Left colon (tissue), 2 donors: ENCODE results near the gene GALK2. TPM values are rescaled to one million over a fixed set of nuclear protein-coding genes. Genes with fewer than 3 reads are reported as not detected.
"Not testable (repeated sequence)": the region's sequence is repeated elsewhere in the genome, so short reads cannot be mapped to it uniquely, and the experiment has no call there.

ENCODE experiments used
- ATAC-seq: fragments of 200-7000 bp; cut with Tn5 transposase; one replicate; pipeline ENCODE4 v1.9.1; 2020; ENCODE audit warnings: mild to moderate bottlenecking, moderate library complexity
- DNase-seq, 2 donors: peaks; one replicate each; pipeline ENCODE4 v3.0.0-alpha.2; 2020
- intact Hi-C, 2 donors: fragments of 100-400 bp; cut with DNase I in 1 of 2; cut with micrococcal nuclease in 1 of 2; formaldehyde crosslinking; loops; one replicate each; pipeline versions ENCODE4 v1.11.2 to v1.14.0; 2022; cut with DNase I, micrococcal nuclease
- total RNA-seq, 2 donors: library from RNA; stranded (reverse); fragmentation: NEBNext Ultra II Directional; extraction: Animal tissue kit (Norgen Biotek cat#: 25700); gene quantifications; one replicate each; pipeline ENCODE4 v1.2.1, GENCODE V29; 2021
- donor health status: DM: no; HTN: no; CAD: no.
- donor health status: DM: yes; HTN: yes; CAD: no.

The GALK2 gene
- total RNA-seq, 2 donors from 2014 or later, result 34.9 to 38.5 TPM

- ATAC-seq (no peak), DNase-seq (no peak)
- intact Hi-C loops, result no loop called here
Observed at GRCh38 chr15:49306551-49306950, 136.5 kb downstream of the GALK2 start.

DNA sequence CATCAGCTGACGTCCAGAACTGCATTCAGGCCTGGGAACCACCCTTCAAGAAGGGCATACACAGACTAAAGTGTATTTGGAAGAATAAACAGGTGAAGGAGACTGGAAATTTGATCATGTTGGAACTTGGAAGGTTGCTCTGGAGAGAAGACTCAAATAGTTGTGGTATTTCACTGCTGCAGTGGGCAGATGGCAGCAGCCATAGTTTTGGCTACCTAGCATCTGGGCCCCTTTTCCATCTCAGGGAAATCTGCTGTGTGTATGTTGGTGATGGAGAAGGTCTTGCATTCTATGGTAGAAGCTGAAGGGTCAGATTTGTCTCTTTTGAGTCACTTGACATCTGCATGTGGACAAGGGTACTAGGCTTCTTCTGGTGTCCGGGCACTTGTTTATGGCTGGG, 138.6 kb downstream of the GALK2 start:
- intact Hi-C loops, result no loop called here
- ATAC-seq, result no peak
- DNase-seq, result no peak

GRCh38 chr15:49309889-49310288, 139.8 kb downstream of the GALK2 start:
- no peak for ATAC-seq
- DNase-seq, result no peak
- intact Hi-C loops, result no loop called here

GRCh38 chr15:49313650-49314049, 143.6 kb downstream of the GALK2 start:
- no peak for DNase-seq
- ATAC-seq, result no peak
- intact Hi-C loops, result no loop called here

GRCh38 chr15:49314716-49315115, 144.7 kb downstream of the GALK2 start:
- no peak for DNase-seq
- intact Hi-C loops, result no loop called here

DNA sequence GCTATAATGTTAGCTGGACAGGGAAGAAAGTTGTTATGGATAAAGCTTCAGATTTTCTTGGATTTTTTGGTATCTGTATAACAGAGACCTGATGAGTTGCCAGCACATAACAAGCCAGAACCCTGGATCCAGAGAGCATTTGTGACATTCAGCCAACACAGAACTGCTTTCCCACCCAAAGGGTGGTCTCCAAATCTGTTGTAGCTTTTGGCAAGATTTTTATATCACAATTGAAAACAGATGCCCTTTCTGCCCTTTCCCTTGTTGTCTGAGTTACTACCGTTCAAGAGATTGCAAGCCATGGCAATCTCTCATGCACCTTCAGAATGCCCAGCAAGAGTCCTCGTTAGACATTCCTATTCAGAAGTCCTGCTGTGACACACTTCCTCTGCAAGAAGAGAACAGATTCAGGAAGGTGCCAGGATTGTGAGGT, 145.4 kb downstream of the GALK2 start:
- DNase-seq (no peak), ATAC-seq (no peak)
- intact Hi-C loops, result no loop called here

More at GRCh38 chr15:49314716-49315115, 144.7 kb downstream of the GALK2 start:
- ATAC-seq, result no peak

- intact Hi-C loops, result no loop called here
- DNase-seq, result no peak
- ATAC-seq, result no peak
Observed at GRCh38 chr15:49320351-49320750, 150.3 kb downstream of the GALK2 start.

- ATAC-seq (no peak), DNase-seq (no peak)
- intact Hi-C loops, result no loop called here
Observed at GRCh38 chr15:49323207-49323606, 153.2 kb downstream of the GALK2 start.

DNA sequence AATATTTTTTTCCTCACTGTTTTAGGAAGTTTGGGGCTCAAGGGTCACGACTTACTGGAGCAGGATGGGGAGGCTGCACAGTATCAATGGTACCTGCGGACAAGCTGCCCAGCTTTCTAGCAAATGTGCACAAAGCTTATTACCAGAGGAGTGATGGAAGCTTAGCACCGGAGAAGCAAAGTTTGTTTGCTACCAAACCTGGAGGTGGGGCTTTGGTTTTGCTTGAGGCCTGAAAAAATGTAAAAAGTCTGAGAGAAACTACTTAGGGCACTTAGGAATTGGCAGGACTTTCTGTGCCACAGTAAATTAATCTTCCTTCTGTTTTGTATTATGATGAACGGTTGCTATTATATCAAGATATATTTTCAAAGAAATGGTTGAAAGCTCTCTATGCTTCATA, 157.9 kb downstream of the GALK2 start:
- intact Hi-C loops, result no loop called here

GRCh38 chr15:49328941-49329340, 158.9 kb downstream of the GALK2 start:
- no peak for ATAC-seq
- DNase-seq, result no peak
- intact Hi-C loops, result no loop called here

More for the DNA sequence above, 157.9 kb downstream of the GALK2 start:
- DNase-seq, result no peak
- no peak for ATAC-seq

GRCh38 chr15:49330166-49330565, 160.1 kb downstream of the GALK2 start:
- ATAC-seq (no peak), DNase-seq (no peak)
- intact Hi-C loops, result no loop called here

- intact Hi-C loops, result no loop called here
- DNase-seq, result no peak
- no peak for ATAC-seq
Observed at GRCh38 chr15:49331442-49331841, 161.4 kb downstream of the GALK2 start.

DNA sequence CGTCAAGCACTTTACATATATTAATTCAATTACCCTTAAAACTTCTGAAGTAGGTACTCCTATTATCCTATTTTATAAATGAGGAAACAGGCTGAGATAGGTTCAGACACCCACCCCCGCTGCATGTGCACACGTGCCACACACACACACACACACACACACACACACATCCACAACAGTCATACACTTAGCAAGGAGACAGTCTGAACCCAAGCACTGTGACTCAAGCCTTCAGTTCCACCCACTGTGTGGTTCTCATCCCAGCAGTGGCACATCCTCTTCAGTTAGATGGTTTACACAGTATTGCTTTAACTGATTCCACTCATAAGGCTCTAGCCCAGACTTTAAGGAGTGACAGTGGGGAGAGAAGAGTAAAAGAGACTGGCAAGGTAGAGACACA, 161.9 kb downstream of the GALK2 start:
- intact Hi-C loops, result no loop called here
- ATAC-seq (no peak), DNase-seq (no peak)

- DNase-seq (no peak), ATAC-seq (no peak)
- intact Hi-C loops, result no loop called here
Observed at GRCh38 chr15:49339656-49340055, 169.6 kb downstream of the GALK2 start.

GRCh38 chr15:49343546-49343945, 173.5 kb downstream of the GALK2 start:
- no peak for ATAC-seq

GRCh38 chr15:49354439-49354838, 184.4 kb downstream of the GALK2 start:
- DNase-seq, ATAC-seq, intact Hi-C loops: not testable (repeated sequence)

More at GRCh38 chr15:49343546-49343945, 173.5 kb downstream of the GALK2 start:
- DNase-seq, result no peak
- intact Hi-C loops, result no loop called here

- intact Hi-C loops, result no loop called here
- DNase-seq, result no peak
- ATAC-seq, result no peak
Observed at GRCh38 chr15:49361370-49361769, 191.3 kb downstream of the GALK2 start.

DNA sequence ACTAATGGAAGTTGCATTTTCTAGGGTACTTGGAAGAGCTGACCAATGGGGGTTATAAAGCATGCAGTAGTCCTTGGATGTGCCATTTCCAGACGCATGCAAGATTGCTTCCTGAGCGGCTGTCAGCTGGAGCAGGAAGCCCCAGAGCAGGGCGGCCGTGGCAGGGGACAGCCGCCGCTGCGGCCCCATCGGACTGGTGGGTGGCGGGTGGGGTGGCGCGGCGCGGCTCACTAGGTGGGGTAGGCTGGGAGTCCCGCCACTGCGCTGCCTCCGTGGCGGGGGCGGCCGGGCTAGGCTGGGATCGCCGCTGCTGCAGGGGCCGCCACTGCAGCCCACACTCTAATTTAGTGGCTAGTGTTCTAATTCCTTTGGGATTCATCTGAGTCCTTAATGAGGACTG, 196.4 kb downstream of the GALK2 start:
- ATAC-seq (no peak), DNase-seq (no peak)
- intact Hi-C loops, result no loop called here

GRCh38 chr15:49370782-49371181, 200.7 kb downstream of the GALK2 start:
- no peak for ATAC-seq
- no peak for DNase-seq
- intact Hi-C loops, result no loop called here

GRCh38 chr15:49372366-49372765, 202.3 kb downstream of the GALK2 start:
- no peak for ATAC-seq
- DNase-seq, result no peak
- intact Hi-C loops, result no loop called here

GRCh38 chr15:49379996-49380395, 209.9 kb downstream of the GALK2 start:
- DNase-seq (no peak), ATAC-seq (no peak)
- intact Hi-C loops, result no loop called here

DNA sequence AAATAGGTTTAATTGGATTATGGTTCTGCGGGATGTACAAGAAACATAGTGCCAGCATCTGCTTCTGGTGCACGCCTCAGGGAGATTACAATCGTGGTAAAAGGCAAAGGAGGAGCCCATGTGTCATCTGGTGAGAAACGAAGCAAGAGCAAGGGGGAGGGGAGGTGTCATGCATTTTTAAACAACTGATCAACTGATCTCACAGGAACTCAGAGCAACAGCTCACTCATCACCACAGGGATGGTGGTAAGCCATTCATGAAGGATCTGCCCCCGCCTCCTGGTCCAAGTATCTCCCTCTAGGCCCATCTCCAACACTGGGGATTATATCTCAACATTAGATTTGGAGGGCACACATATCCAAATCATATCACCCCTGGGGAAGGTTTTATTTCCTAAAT, 210.9 kb downstream of the GALK2 start:
- ATAC-seq, result no peak
- DNase-seq, result no peak
- intact Hi-C loops, result no loop called here
